Fibroblast of skin of left biceps (primary cell): ENCODE results near the gene OR51A2.
A peak's percentile ranks its signal among the peaks of the same experiment; 100 is the strongest.
"Not testable (repeated sequence)": the region's sequence is repeated elsewhere in the genome, so short reads cannot be mapped to it uniquely, and the experiment has no call there.

Experiments used
- DNase-seq, 2 experiments: peaks; one replicate each; pipeline ENCODE4 v3.0.0-alpha.2; 2013; ENCODE audit warnings: low read depth in 2 of 2

OR51A2 gene

GRCh38 chr11:4955613-4956012 lies at the start of gene OR51A2:
Gene OR51A2 (minus strand): TSS chr11:4955713. CDS start chr11:4955713, 0 bp downstream.
- not testable (repeated sequence) for DNase-seq

DNA sequence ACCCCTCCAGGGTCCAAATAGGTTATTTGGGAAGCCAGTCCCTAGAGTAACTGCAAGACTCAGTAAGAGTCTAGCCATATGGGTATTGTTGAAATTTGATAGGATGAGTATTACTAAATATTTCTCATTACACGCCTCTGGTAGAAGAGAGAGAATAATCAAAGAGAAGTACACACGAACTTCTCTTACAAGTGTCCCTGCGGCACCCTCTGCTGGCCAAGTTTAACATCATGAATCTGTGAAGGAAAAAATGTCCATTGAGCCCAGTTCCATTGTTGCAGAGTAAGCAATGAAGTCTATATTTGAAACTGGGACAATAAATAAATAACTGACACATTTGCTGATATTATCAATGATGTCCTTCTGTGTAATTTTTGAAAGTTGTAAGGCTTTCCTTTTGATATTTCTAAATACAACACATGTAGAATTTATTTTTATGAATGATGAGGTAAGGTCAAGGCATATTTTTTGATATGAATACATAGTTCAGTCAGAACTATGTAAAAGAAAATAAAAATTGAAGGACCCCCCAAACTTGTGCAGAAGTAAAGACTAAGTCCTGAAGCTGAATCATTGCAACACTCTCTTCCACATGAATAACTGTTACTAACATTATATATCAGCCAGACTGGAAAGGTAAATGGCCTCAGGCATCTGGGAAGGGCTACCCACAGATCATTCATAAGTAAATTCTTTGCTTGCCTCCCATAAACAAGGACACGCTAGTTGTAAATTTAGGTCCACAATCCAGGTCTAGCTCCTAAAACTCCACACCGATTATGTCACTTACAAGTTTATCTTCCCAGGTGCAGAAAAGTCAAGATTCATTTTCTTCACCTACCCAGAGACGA lies 49.1 kb upstream of the OR51A2 start:
- DNase-seq = peak; percentile 4 to 10

GRCh38 chr11:4994551-4994950 lies 39.0 kb upstream of the OR51A2 start, which contains the start of gene OR51L1:
Gene OR51L1 (plus strand): TSS chr11:4994851. CDS start chr11:4998983, 4,132 bp downstream.
- no peak for DNase-seq

DNA sequence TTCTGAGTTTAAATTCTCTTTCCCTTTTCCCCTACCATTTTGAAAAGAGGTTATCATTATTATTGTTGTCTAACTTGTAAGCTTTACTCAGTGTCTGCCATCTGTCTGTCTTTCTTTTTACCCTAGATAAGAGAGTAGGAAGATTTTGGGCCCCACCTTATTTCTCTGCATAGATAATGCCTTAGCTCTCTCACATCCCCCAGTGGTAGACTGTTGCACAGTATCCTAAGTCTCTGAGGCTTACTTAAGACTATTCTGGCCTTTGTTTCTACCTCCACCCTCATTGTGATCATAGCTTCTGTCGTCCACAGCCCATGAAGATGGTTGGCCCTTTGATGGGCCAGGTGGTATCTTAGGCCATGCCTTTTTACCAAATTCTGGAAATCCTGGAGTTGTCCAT lies 35.5 kb upstream of the OR51A2 start:
- DNase-seq = no peak

DNA sequence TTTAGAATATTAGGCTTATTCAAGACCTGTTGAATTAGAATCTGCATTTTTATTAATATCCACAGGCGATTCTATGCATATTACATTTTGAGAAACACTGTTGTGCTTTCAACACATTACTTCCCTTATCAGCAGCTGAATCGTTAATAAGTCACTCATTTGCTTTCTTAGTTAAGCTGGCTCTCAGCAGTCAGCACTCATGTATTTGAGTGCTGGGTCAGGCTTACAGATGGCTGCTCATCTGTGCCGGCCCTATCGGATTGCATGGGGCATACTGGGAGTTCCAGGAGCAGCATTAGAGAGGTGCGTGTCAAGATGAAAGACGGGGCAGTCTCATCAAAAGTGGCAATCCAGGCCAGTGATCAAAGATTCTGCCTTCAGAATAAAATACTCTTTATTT lies 28.3 kb upstream of the OR51A2 start:
- no peak for DNase-seq

- DNase-seq = no peak
Measured at GRCh38 chr11:4982678-4983077, 27.2 kb upstream of the OR51A2 start.

DNA sequence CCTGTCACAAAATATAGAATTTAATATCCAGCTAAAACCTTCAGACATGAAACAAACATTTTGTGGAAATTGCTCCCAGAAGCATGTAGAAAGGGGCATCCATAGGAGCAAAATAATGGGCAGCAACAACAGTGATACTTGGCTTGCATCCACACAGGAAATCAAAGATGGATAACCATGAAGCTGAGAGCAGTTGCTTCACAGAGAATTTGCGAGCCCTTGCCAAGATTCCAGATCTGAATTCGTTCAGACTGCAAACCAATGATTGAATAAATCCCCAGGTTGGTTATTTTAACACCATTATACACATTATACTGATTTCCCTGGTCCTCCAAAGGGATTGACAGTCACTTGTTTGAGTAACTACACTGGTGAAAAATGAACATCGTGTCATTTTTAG lies 23.5 kb upstream of the OR51A2 start:
- no peak for DNase-seq

GRCh38 chr11:4975436-4975835 lies 19.9 kb upstream of the OR51A2 start:
- DNase-seq = no peak

DNA sequence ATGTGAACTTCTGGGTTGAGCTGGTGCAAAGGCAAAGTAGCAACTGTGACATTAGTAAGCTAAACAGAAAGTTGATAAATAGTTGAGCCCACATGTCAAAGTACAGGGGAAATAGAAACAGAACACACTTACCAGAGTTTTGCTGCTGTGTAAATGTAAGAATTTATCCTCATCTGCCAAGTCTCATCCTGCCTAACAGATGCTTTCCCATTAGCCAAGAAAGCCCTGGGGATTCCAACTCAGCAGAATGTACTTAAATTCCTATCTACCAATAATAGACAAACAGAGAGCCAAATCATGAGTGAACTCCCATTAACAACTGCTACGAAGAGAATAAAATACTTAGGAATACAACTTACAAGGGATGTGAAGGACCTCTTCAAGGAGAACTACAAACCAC lies 7.3 kb upstream of the OR51A2 start:
- DNase-seq = no peak

- no peak for DNase-seq
Measured at GRCh38 chr11:4960877-4961276, 5.4 kb upstream of the OR51A2 start.

GRCh38 chr11:4957396-4957795 lies 1.9 kb upstream of the OR51A2 start:
- no peak for DNase-seq

DNA sequence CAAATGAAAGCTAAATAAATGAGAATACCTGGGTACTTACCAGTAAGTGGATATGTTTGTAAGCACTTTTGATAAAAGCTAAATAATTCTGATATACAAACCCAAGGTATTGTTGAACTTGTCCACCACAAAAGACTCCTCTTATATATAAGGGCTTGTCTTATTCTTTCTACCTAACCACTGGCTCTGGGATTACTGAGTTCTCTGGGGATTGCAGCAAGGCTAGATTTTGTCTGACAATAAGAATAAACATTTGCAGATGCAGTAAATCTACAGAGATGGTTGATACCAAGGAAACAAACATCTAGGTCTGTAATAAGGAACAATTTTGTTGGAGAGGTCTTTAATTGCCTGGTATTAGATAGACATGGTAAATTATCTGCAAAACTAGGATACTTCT lies 8.0 kb downstream of the OR51A2 start, which contains the start of gene OR51A4:
Gene OR51A4 (minus strand): TSS at position 101 of the 400 bp plus-strand sequence. CDS start 505 bp downstream, outside the sequence.
- DNase-seq = no peak

DNA sequence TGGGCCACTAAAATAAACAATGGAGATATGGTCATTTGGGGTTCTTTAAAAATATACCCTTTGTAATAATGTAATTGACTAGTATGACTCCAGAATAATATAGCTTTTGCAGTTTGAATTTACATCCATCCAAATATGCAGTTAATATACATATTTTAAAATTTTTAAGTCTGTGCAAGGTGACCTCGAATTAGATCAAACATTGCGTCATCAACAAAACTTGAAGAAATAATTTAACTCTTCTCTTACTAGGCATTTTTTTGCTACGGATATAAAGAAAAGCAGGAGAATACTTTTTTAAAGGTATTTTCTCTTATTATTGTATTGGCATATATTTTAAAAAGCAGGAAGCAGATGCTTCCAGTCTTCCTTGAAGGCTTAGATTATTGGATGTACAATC lies 18.8 kb downstream of the OR51A2 start:
- DNase-seq = no peak

GRCh38 chr11:4932751-4933150 lies 22.8 kb downstream of the OR51A2 start:
- DNase-seq = no peak

DNA sequence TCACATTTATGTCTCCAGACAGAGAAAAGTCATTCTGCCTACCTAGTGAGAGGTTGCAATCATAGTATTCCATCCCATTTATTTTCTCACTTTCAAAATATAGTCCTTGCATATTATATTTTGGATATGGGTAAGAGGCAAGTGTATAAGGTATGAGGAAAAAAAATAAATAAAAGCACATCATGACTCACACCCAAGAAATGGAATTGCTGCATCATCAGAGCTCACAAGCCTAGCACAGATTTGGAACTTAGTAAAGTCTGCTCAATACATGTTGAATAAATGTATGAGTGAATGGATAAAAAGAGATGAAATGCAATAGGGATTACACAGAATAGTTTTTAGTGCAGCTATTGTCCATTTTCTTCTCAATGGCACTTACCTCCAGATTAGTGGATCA lies 28.9 kb downstream of the OR51A2 start:
- no peak for DNase-seq

DNA sequence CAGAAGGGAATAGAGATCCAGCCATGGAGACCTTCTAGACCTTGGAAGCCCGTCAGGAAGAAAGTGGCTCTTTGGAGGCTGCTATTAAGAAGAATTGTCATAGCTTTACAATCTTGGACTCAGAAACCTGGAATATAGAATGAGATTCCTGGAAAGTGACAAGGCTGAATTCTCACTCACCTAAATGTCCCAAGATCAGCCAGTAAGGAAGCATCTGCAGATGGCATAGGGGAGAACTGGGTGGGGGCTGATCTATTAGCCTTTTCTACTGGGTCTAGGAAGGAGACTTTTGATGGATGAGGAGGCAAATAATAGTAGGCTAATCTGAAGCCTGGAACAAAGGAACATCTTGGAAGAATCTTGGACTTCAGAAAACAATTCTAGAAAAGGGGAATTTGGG lies 31.3 kb downstream of the OR51A2 start, which contains the start of gene OR51G1:
Gene OR51G1 (minus strand): TSS at position 101 of the 400 bp plus-strand sequence. CDS start 0 bp downstream, at position 101.
- no peak for DNase-seq

GRCh38 chr11:4922304-4922703 lies 33.2 kb downstream of the OR51A2 start:
- DNase-seq = no peak

DNA sequence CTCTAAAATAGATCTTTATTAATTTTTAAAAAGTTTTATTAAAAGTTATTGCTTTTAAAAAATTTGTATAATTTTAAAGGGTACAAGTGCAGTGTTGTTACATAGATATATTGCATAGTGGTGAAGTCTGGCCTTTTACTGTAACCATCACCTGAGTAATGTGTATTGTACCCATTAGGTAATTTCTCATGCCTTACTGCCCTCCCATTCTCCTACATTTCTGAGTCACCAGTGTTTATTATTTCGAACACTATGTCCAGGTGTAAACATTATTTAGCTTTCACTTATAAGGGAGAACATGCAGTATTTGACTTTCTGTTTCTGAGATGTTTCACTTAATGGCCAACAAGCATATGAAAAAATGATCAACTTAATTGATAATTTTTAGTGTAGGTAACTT lies 33.7 kb downstream of the OR51A2 start:
- DNase-seq = no peak

GRCh38 chr11:4919250-4919649 lies 36.3 kb downstream of the OR51A2 start, which contains the start of gene OR51G2:
Gene OR51G2 (minus strand): TSS chr11:4919350. CDS start chr11:4915663, 3,687 bp downstream.
- DNase-seq = no peak

DNA sequence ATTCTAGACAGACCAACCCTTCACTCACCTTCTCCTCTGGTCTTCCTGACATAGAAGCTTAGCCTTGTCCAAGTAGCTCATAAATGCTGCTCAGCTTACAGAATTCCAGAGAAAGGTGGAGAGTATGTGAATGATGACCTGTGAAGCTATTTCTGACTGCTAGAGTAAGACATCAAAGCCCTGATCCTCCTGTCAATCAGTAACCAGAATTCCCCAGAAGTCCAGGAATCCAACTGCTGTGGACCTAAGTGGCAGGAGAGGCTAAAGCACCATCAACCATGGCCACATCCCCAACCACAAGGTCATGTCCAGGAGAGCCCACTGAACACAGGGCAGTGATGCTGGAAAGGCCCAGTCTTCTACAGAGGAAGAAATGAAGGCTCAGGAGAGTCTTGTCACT lies 38.9 kb downstream of the OR51A2 start:
- no peak for DNase-seq
